Measurements from ENCODE around the gene VWF.

VWF gene

GRCh38 chr12:6140651-6141447 lies 16.4 kb upstream of the VWF start:
- Histone ChIP-seq H3K36me3 (ENCODE audit: insufficient read depth, low read length) (no peaks in the 10 kb centered on the region), H3K9me2 (ENCODE audit: low read depth, low read length) (no peaks in the 10 kb centered on the region), H3K27me3 (ENCODE audit: insufficient read depth, low read length) (no peaks in the 10 kb centered on the region), H3K4me1 (ENCODE audit: insufficient read depth, low read length, severe bottlenecking) (peaks cover 8% of the 10 kb centered on the region), H3K79me2 (ENCODE audit: insufficient read depth, low read length) (no peaks in the 10 kb centered on the region), H3K9me3 (ENCODE audit: low read length) (no peaks in the 10 kb centered on the region), H3K4me3 (ENCODE audit: low read depth, low read length, poor library complexity, severe bottlenecking) (no peak overlapping the region), H2AFZ (ENCODE audit: low read length) (no peak overlapping the region), H4K20me1 (ENCODE audit: insufficient read depth, low read length) (no peaks in the 10 kb centered on the region), H3K9ac (ENCODE audit: low read length) (no peak overlapping the region), H3F3A (ENCODE audit: insufficient read depth, low read length) (no peaks in the 10 kb centered on the region), H3K27ac (ENCODE audit: low read depth, low read length, poor library complexity, severe bottlenecking) (no peak overlapping the region), H3K4me2 (ENCODE audit: low read length) (no peak overlapping the region)
- no peak for TF ChIP-seq CTCF (IDR thresholded peaks at IDR 0.05; ENCODE audit: low read length)
- TF ChIP-seq EZH2 (IDR thresholded peaks at IDR 0.05; ENCODE audit: borderline replicate concordance, low read length) = no peak

GRCh38 chr12:6135071-6135470 lies 10.6 kb upstream of the VWF start:
- H3K4me1 ChIP-seq (ENCODE audit: insufficient read depth, low read length, severe bottlenecking) = no peaks in the 10 kb centered on the region
- no peak overlapping the region for H3K27ac ChIP-seq (ENCODE audit: low read depth, low read length, poor library complexity, severe bottlenecking)
- H3K36me3 ChIP-seq (ENCODE audit: insufficient read depth, low read length) = no peaks in the 10 kb centered on the region
- no peak overlapping the region for H3K4me2 ChIP-seq (ENCODE audit: low read length)
- no peak overlapping the region for H2AFZ ChIP-seq (ENCODE audit: low read length)
- no peaks in the 10 kb centered on the region for H3K79me2 ChIP-seq (ENCODE audit: insufficient read depth, low read length)
- TF ChIP-seq CTCF (IDR thresholded peaks at IDR 0.05; ENCODE audit: low read length) = no peak
- no peak for TF ChIP-seq EZH2 (IDR thresholded peaks at IDR 0.05; ENCODE audit: borderline replicate concordance, low read length)
- H3K27me3 ChIP-seq (ENCODE audit: insufficient read depth, low read length) = no peaks in the 10 kb centered on the region
- H3F3A ChIP-seq (ENCODE audit: insufficient read depth, low read length) = no peaks in the 10 kb centered on the region
- H3K4me3 ChIP-seq (ENCODE audit: low read depth, low read length, poor library complexity, severe bottlenecking) = no peak overlapping the region
- no peak overlapping the region for H3K9ac ChIP-seq (ENCODE audit: low read length)
- H3K9me2 ChIP-seq (ENCODE audit: low read depth, low read length) = no peaks in the 10 kb centered on the region
- no peaks in the 10 kb centered on the region for H4K20me1 ChIP-seq (ENCODE audit: insufficient read depth, low read length)
- no peaks in the 10 kb centered on the region for H3K9me3 ChIP-seq (ENCODE audit: low read length)

DNA sequence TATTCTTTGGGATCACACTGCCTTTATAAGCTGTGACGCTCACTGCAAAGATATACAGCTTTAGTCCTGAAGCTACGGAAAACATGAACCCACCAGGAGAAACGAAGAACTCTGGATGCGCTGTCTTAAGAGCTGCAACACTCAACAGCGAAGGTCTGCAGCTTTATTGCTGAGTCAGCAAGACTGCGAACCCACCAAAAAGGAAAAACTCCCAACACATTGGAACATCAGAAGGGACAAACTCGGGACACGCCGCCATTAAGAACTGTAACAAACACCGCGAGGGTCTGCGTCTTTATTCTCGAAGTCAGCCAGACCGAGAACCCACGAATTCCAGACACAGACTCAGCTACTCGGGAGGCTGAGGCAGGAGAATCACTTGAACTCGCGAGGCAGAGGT lies 9.2 kb upstream of the VWF start:
- Histone ChIP-seq H3K4me1 (ENCODE audit: insufficient read depth, low read length, severe bottlenecking) (no peaks in the 10 kb centered on the region), H3K9me2 (ENCODE audit: low read depth, low read length) (no peaks in the 10 kb centered on the region), H2AFZ (ENCODE audit: low read length) (no peak overlapping the region), H3K4me2 (ENCODE audit: low read length) (no peak overlapping the region), H3K36me3 (ENCODE audit: insufficient read depth, low read length) (no peaks in the 10 kb centered on the region), H3K79me2 (ENCODE audit: insufficient read depth, low read length) (no peaks in the 10 kb centered on the region), H3K4me3 (ENCODE audit: low read depth, low read length, poor library complexity, severe bottlenecking) (no peak overlapping the region), H3K27me3 (ENCODE audit: insufficient read depth, low read length) (no peaks in the 10 kb centered on the region), H3K9me3 (ENCODE audit: low read length) (no peaks in the 10 kb centered on the region), H3F3A (ENCODE audit: insufficient read depth, low read length) (no peaks in the 10 kb centered on the region), H3K9ac (ENCODE audit: low read length) (no peak overlapping the region), H3K27ac (ENCODE audit: low read depth, low read length, poor library complexity, severe bottlenecking) (no peak overlapping the region), H4K20me1 (ENCODE audit: insufficient read depth, low read length) (no peaks in the 10 kb centered on the region)
- TF ChIP-seq CTCF (IDR thresholded peaks at IDR 0.05; ENCODE audit: low read length) (no peak), EZH2 (IDR thresholded peaks at IDR 0.05; ENCODE audit: borderline replicate concordance, low read length) (no peak)

All from OCI-LY1 (cell line).